ENCODE results near the gene KIF12.

DNA sequence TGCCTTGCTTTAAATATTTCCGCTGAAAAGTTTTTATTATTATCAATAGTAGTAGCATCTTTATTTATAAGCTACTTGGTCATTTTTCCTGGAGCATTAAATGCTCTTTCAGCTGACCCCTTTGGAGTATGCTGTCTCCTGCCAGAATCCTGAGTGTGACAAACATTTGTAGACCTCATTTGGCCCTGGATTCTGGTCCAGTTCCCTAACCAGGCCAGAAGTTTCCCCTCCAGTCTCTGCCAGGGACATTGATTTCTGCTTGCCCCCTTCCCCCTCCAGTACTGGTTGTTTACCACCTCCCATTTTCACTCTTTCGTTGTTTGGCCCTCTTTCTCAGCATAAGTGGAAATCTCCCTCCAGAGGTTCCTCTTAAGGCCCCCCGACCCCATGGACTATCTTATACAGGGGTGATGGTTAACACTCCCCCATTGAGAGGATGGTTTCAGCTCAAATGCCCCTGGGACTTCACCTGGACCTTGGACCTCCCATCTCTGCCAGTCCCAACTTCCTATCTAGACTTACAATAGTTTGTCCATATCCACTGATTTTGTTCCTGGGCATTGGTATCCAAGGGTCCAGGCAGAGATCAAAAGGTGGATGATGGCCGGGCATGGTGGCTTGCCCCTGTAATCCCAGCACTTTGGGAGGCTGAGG, 31.7 kb upstream of the KIF12 start:
- no peak for TF ChIP-seq GATA2 (IDR thresholded peaks at IDR 0.05; ENCODE audit: low read depth, low read length)
- TF ChIP-seq GATA3 (IDR thresholded peaks at IDR 0.05; ENCODE audit: low read depth, low read length), result no peak

Measured in SH-SY5Y (cell line).